PFSK-1 (cell line): ENCODE measurements around the gene MITF.

Experiments used
- FOXP2 ChIP-seq: optimal IDR thresholded peaks from 2 replicates; pipeline ENCODE3; 2011; ENCODE audit warnings: borderline replicate concordance, control low read depth, inconsistent platforms; ENCODE audit not compliant: insufficient read depth; ENCODE audit errors: extremely low read length, extremely low read depth
- POLR2AphosphoS5 ChIP-seq: IDR thresholded peaks from 2 replicates; pipeline ENCODE4 v1.6.1; 2012; ENCODE audit warnings: low read depth, mild to moderate bottlenecking, control low read depth, low read length, moderate library complexity
- SIN3A ChIP-seq: IDR thresholded peaks from 2 replicates; pipeline ENCODE4 v1.6.1; 2012; ENCODE audit warnings: mild to moderate bottlenecking, low read length, moderate library complexity, borderline replicate concordance; ENCODE audit not compliant: insufficient read depth
- TAF1 ChIP-seq: IDR thresholded peaks from 2 replicates; pipeline ENCODE4 v1.6.1; 2012; ENCODE audit warnings: low read length, control low read depth, borderline replicate concordance; ENCODE audit not compliant: insufficient read depth
- TF ChIP-seq, protein P1 (sequence below), 2 experiments: IDR thresholded peaks; 2 replicates each; pipeline versions ENCODE4 v1.6.1 to v1.8.0; 2011 to 2012; ENCODE audit warnings: low read depth in 2 of 2, low read length in 2 of 2, control low read depth in 1 of 2, inconsistent platforms in 1 of 2, mild to moderate bottlenecking in 1 of 2, moderate library complexity in 1 of 2; ENCODE audit not compliant: insufficient read depth in 1 of 2

Gene MITF

DNA sequence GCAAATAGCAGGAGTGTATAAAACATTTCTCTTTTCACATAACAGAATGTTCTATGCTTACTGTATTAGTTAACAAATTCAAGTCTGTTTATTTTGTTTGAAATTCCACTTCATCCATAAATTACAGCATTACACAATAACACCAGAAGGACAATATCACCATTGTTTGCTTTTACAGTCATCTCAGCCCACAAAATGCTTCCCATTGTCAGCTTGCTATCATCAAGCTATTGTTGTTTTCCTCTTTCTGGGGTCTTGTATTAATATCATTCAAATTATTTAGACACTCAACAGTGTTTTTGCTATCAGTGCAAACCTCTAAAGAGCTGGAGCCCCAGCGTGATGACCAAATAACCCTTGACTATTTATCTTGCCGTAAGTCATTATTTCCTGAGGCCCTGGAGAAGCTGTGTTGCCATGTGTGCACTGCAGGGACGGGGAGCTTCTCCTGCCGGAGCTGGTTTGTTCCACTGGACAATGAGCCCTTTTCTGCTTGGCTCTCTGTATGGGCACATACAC lies 261.4 kb downstream of the MITF start:
- TF ChIP-seq FOXP2 (no peak), TAF1 (no peak), POLR2AphosphoS5 (no peak)

DNA sequence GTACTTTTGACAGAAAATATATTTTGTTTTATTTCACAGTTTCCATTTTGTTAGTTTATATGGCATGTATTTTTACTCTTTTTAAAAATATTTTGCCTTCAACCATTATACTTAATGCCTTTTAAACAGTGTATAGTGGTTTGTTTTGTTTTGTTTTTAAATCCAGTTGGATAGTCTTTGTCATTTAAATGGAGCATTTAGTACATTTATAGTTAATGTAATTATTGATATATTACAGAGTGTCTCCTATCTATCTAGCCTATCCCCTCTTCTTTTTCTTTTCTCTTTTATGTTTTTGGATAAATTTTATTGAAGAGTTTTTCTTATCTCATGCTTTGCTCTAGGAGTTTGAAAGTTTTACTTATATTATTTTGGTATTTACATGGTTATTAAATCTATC lies 263.9 kb downstream of the MITF start:
- no peak for TF ChIP-seq SIN3A
- TF ChIP-seq, protein P1, sequence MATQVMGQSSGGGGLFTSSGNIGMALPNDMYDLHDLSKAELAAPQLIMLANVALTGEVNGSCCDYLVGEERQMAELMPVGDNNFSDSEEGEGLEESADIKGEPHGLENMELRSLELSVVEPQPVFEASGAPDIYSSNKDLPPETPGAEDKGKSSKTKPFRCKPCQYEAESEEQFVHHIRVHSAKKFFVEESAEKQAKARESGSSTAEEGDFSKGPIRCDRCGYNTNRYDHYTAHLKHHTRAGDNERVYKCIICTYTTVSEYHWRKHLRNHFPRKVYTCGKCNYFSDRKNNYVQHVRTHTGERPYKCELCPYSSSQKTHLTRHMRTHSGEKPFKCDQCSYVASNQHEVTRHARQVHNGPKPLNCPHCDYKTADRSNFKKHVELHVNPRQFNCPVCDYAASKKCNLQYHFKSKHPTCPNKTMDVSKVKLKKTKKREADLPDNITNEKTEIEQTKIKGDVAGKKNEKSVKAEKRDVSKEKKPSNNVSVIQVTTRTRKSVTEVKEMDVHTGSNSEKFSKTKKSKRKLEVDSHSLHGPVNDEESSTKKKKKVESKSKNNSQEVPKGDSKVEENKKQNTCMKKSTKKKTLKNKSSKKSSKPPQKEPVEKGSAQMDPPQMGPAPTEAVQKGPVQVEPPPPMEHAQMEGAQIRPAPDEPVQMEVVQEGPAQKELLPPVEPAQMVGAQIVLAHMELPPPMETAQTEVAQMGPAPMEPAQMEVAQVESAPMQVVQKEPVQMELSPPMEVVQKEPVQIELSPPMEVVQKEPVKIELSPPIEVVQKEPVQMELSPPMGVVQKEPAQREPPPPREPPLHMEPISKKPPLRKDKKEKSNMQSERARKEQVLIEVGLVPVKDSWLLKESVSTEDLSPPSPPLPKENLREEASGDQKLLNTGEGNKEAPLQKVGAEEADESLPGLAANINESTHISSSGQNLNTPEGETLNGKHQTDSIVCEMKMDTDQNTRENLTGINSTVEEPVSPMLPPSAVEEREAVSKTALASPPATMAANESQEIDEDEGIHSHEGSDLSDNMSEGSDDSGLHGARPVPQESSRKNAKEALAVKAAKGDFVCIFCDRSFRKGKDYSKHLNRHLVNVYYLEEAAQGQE (IDR thresholded peaks at IDR 0.05; ENCODE audit: insufficient read depth in 1 of 2, low read depth in 2 of 2, low read length in 2 of 2), result no peak
- no peak for TF ChIP-seq FOXP2

DNA sequence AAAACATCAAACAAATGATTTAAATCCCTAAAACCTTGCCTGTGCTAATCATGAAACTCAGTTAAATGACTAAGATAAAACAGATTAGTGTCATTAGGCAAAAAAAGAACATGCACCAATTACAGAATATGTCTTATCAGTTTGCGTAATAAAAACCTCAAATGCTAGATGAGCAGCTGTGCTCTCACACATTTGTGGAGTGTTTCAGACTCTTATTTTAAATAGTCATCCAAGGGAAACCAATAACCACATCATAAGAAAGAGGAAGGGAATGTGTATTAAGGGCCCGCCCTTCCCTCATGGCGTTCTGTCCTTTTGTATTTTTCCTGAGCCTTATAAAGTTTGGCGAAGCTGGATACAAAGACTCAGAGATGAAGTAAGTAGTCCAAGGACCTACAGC lies 266.8 kb downstream of the MITF start:
- TF ChIP-seq, protein P1 (IDR thresholded peaks at IDR 0.05; ENCODE audit: insufficient read depth in 1 of 2, low read depth in 2 of 2, low read length in 2 of 2), result no peak
- no peak for TF ChIP-seq POLR2AphosphoS5
- no peak for TF ChIP-seq TAF1
- TF ChIP-seq FOXP2, result no peak
- TF ChIP-seq SIN3A, result no peak

DNA sequence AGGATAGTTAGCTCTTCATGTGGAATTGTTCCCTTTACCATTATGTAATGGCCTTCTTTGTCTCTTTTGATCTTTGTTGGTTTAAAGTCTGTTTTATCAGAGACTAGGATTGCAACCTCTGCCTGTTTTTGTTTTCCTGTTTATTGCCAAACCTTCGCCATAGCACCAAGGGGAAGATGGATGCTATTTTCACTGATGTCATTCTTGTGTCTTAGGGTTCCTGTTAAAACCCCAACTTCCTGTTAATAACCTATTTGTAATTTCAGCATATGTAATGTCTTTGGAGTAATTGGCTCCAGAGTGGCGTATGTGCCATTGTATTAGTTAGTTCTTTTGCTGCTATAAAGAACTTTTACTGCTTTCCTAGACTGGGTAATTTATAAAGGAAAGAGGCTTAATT lies 271.1 kb downstream of the MITF start:
- TF ChIP-seq FOXP2 (no peak), POLR2AphosphoS5 (no peak), SIN3A (no peak), TAF1 (no peak)
- TF ChIP-seq, protein P1 (IDR thresholded peaks at IDR 0.05; ENCODE audit: insufficient read depth in 1 of 2, low read depth in 2 of 2, low read length in 2 of 2), result no peak

DNA sequence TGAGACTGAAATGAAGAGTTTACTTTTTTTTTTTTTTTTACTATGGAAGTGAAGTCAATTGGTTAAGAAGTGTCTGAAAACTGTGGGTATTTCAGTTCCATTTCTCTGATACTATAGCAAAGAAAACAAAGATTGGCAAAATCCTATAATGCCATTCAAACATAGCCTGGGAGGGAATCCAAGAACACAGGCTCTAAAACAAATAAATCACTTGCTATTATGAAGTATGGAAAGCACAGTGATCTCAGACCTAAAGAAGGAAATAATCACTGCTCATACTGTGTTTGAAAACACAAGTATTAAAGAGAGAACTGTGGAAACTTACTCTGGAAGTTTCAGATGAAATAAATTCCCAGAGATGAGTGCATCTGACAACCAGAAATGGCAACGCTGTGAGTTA lies 272.3 kb downstream of the MITF start:
- TF ChIP-seq TAF1 (no peak), SIN3A (no peak), FOXP2 (no peak), POLR2AphosphoS5 (no peak)
- TF ChIP-seq, protein P1 (IDR thresholded peaks at IDR 0.05; ENCODE audit: insufficient read depth in 1 of 2, low read depth in 2 of 2, low read length in 2 of 2), result no peak
